Measurements from ENCODE around the gene PIK3IP1.

The PIK3IP1 gene

DNA sequence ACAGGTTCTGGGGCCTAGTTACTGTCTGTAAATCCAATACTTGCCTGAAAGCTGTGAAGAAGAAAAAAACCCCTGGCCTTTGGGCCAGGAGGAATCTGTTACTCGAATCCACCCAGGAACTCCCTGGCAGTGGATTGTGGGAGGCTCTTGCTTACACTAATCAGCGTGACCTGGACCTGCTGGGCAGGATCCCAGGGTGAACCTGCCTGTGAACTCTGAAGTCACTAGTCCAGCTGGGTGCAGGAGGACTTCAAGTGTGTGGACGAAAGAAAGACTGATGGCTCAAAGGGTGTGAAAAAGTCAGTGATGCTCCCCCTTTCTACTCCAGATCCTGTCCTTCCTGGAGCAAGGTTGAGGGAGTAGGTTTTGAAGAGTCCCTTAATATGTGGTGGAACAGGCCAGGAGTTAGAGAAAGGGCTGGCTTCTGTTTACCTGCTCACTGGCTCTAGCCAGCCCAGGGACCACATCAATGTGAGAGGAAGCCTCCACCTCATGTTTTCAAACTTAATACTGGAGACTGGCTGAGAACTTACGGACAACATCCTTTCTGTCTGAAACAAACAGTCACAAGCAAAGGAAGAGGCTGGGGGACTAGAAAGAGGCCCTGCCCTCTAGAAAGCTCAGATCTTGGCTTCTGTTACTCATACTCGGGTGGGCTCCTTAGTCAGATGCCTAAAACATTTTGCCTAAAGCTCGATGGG lies 13.5 kb downstream of the PIK3IP1 start:
- peak; percentile 74 for DNase-seq (ENCODE audit: low spot score)

DNA sequence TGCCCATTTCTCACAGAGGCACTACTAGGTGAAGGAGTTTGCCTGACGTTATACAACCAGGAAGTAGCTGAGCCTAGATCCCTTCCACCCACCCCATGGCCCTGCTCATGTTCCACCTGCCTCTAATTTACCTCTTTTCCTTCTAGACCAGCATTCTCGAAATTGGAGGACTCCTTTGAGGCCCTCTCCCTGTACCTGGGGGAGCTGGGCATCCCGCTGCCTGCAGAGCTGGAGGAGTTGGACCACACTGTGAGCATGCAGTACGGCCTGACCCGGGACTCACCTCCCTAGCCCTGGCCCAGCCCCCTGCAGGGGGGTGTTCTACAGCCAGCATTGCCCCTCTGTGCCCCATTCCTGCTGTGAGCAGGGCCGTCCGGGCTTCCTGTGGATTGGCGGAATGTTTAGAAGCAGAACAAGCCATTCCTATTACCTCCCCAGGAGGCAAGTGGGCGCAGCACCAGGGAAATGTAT lies 14.1 kb downstream of the PIK3IP1 start:
- no peak for DNase-seq (ENCODE audit: low spot score)

DNA sequence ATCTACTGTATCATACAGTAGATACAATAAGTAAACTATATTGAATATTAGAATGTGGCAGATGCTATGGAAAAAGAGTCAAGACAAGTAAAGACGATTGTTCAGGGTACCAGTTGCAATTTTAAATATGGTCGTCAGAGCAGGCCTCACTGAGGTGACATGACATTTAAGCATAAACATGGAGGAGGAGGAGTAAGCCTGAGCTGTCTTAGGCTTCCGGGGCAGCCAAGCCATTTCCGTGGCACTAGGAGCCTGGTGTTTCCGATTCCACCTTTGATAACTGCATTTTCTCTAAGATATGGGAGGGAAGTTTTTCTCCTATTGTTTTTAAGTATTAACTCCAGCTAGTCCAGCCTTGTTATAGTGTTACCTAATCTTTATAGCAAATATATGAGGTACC lies 14.5 kb downstream of the PIK3IP1 start:
- DNase-seq (ENCODE audit: low spot score) = no peak

- DNase-seq (ENCODE audit: low spot score) = no peak
These were observed 15.7 kb downstream of the PIK3IP1 start for GRCh38 chr22:31276426-31277167.

- DNase-seq (ENCODE audit: low spot score) = no peak
These were observed 16.7 kb downstream of the PIK3IP1 start for GRCh38 chr22:31275576-31275975.

DNA sequence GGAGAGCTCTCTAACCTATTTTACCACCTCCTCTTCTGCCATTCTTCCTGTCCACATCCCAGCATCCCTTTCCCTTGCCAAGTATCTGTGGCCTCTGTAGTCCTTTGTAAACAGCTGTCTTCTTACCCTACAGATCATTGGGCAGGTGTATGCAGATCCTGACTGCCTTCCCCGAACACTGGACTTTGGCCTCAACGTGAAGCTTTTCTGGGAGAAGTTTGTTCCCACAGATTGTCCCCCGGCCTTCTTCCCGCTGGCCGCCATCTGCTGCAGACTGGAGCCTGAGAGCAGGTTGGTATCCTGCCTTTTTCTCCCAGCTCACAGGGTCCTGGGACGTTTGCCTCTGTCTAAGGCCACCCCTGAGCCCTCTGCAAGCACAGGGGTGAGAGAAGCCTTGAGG lies 17.3 kb downstream of the PIK3IP1 start:
- no peak for DNase-seq (ENCODE audit: low spot score)

DNA sequence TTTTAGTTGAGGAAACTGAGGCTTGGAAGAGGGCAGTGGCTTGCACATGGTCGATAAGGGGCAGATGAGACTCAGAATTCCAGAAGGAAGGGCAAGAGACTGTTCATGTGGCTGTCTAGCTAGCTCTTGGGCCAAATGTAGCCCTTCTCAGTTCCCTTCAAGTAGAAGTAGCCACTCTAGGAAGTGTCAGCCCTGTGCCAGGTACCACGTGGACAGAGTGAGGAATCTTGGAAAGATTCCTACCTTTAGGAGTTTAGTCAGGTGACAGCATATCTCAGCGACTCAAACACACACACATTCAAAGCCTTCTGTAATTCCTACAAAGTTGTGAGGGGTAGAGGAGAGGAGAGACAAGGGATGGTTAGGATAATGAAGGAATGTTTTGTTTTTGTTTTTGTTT lies 18.3 kb downstream of the PIK3IP1 start:
- no peak for DNase-seq (ENCODE audit: low spot score)

GRCh38 chr22:31272522-31273446 lies 19.5 kb downstream of the PIK3IP1 start:
- peak; percentile 69 for DNase-seq (ENCODE audit: low spot score)

DNA sequence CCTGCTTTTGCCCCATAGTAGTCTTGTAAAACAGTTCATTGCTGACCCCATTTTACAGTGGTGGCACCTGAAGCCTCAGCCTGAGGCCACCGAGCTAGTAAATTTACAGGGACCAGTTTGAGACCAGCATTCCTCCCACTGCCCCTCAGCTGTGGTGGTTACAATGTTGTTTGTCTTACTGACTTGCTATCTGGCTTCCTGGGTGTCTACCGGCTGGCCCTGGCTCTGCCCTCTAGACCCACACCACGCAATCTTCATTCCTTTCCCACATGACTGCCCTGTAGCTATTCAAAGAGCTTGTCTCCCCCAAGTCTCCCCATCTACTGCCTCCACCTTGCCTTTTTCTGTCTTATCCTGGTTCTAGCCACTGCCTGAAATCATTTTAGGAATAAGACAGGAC lies 20.8 kb downstream of the PIK3IP1 start:
- DNase-seq (ENCODE audit: low spot score) = no peak

GRCh38 chr22:31271026-31271425 lies 21.3 kb downstream of the PIK3IP1 start:
- DNase-seq (ENCODE audit: low spot score) = no peak

- DNase-seq (ENCODE audit: low spot score) = no peak
These were observed 22.3 kb downstream of the PIK3IP1 start for GRCh38 chr22:31269892-31270579.

DNA sequence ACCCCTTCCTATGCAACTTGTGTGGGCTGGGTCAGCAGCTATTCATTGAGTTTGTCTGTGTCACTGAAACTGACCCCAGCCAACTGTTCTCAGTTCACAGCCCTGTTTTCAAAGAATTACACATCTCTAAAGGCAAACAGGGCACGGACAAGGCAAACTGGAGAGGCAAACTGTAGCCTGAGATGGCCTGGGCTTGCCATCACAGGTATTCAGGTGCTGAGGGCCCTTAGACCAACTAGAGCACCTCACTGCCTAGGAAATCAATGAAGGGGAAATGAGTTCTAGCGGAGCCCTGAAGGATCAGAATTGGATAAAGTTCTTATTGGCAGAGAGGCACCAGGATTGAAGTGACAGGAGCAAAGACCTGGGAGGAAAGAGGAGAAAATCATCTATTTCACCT lies 24.0 kb downstream of the PIK3IP1 start:
- no peak for DNase-seq (ENCODE audit: low spot score)

- DNase-seq (ENCODE audit: low spot score) = no peak
These were observed 28.2 kb downstream of the PIK3IP1 start for GRCh38 chr22:31263896-31264640.

GRCh38 chr22:31262312-31263133 lies 29.8 kb downstream of the PIK3IP1 start:
- DNase-seq (ENCODE audit: low spot score) = no peak

GRCh38 chr22:31260474-31260856 lies 31.8 kb downstream of the PIK3IP1 start:
- DNase-seq (ENCODE audit: low spot score) = no peak

GRCh38 chr22:31259798-31260473 lies 32.4 kb downstream of the PIK3IP1 start:
- DNase-seq (ENCODE audit: low spot score) = no peak

GRCh38 chr22:31253949-31254348 lies 38.3 kb downstream of the PIK3IP1 start:
- DNase-seq (ENCODE audit: low spot score) = no peak

- no peak for DNase-seq (ENCODE audit: low spot score)
These were observed 41.3 kb downstream of the PIK3IP1 start for GRCh38 chr22:31250740-31251600.

All from CD4-positive, alpha-beta T cell treated with Interleukin-15 for 4 hours (primary cell).